Caco-2 (cell line): ENCODE data around the gene NSD1. TPM values are rescaled to one million over a fixed set of nuclear protein-coding genes. Genes with fewer than 3 reads are reported as not detected.

Experiments used
- BruUV-seq: library from RNA; stranded (reverse); fragments of 400-500 nt; replicated peaks from 2 replicates; lab custom pipeline; 2021; lab: Mats Ljungman, UMichigan
- CTCF ChIA-PET: fragments of 300-600 bp; sonication (Branson Sonifier 250); formaldehyde crosslinking; loops from one replicate; lab custom pipeline; 2022; ENCODE audit warnings: antibody characterized with exemption; lab: Charles Lee
- POLR2A ChIA-PET: fragments of 300-600 bp; sonication (Branson Sonifier 250); formaldehyde crosslinking; loops from one replicate; lab custom pipeline; 2022; ENCODE audit warnings: antibody characterized with exemption; lab: Charles Lee
- DNase-seq, 2 experiments: peaks; one replicate each; pipeline versions ENCODE4 v3.0.0 to v3.0.0-alpha.2; 2020 to 2022
- H3K27me3 ChIP-seq: replicated peaks from 2 replicates; pipeline ENCODE4 v1.6.0; 2011; ENCODE audit warnings: low read length; ENCODE audit not compliant: control insufficient read depth, insufficient read depth
- H3K36me3 ChIP-seq: 2 replicates; pipeline ENCODE4 v1.5.1; 2011; ENCODE audit warnings: low read length; ENCODE audit not compliant: control insufficient read depth, insufficient read depth
- H3K4me1 ChIP-seq: fragments of 250-450 bp; sonication (Bioruptor Pico); 2 replicates; pipeline ENCODE4 v1.5.1; 2020; ENCODE audit warnings: mild to moderate bottlenecking
- H3K4me3 ChIP-seq: 2 replicates; pipeline ENCODE4 v1.5.1; 2011; ENCODE audit warnings: low read depth, mild to moderate bottlenecking, control low read depth, low read length
- H3K9me3 ChIP-seq: fragments of 250-450 bp; sonication (Bioruptor Pico); 2 replicates; pipeline ENCODE4 v1.5.1; 2020; ENCODE audit warnings: mild to moderate bottlenecking, moderate library complexity
- H3K27ac Mint-ChIP-seq: one replicate; pipeline ENCODE4 v1.8.0; 2022; ENCODE audit warnings: mixed read lengths; ENCODE audit not compliant: unreplicated experiment
- H3K27me3 Mint-ChIP-seq: one replicate; pipeline ENCODE4 v1.8.0; 2022; ENCODE audit warnings: mixed read lengths; ENCODE audit not compliant: insufficient read depth, unreplicated experiment
- H3K36me3 Mint-ChIP-seq: one replicate; pipeline ENCODE4 v1.8.0; 2022; ENCODE audit warnings: mild to moderate bottlenecking, mixed read lengths; ENCODE audit not compliant: insufficient read depth, unreplicated experiment
- H3K4me1 Mint-ChIP-seq: one replicate; pipeline ENCODE4 v1.8.0; 2022; ENCODE audit warnings: low read depth, mixed read lengths; ENCODE audit not compliant: unreplicated experiment
- H3K4me3 Mint-ChIP-seq: one replicate; pipeline ENCODE4 v1.8.0; 2022; ENCODE audit warnings: mild to moderate bottlenecking, moderate library complexity, mixed read lengths; ENCODE audit not compliant: unreplicated experiment
- H3K9me3 Mint-ChIP-seq: one replicate; pipeline ENCODE4 v1.8.0; 2022; ENCODE audit warnings: mixed read lengths; ENCODE audit not compliant: unreplicated experiment
- intact Hi-C: fragments of 100-400 bp; cut with micrococcal nuclease; formaldehyde crosslinking; loops from one replicate; pipeline ENCODE4 v1.10.0; 2022; ENCODE audit not compliant: unreplicated experiment
- total RNA-seq: library from RNA; stranded (reverse); gene quantifications from 2 replicates; pipeline ENCODE4 v1.2.3, GENCODE V29; 2022
- TF ChIP-seq, protein P1 (sequence below), 2 experiments: fragments of 200-600 bp in 1 of 2; IDR thresholded peaks; 1 replicate in 1 of 2; 2 replicates in 1 of 2; pipeline versions ENCODE4 v1.5.1 to v1.8.0; 2011 to 2022; ENCODE audit warnings: antibody characterized with exemption in 1 of 2, control low read depth in 1 of 2, inconsistent platforms in 1 of 2, low read depth in 1 of 2, low read length in 1 of 2, mild to moderate bottlenecking in 1 of 2, moderate library complexity in 1 of 2; ENCODE audit not compliant: insufficient read depth in 1 of 2, severe bottlenecking in 1 of 2, unreplicated experiment in 1 of 2

Gene NSD1
- total RNA-seq, 1 experiment from 2014 or later: 67.4 TPM

DNA sequence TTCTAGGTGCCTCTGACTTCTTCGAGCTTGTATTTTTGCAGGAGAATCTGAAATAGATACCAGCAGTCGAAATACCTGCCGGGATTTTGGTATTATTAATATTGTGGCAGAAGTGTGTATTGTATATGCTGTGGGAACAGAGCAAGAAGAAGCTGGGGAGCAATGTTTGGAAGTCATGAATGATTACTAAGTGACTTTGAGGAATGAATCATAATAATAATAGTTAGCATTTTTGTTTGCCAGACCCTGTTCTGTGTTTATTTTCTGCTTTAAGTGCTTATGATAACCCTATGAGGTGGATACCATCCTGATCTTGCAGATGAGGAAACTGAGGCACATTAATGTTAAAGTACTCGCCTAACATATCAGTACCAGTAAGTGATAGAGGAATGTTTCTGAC, 137.5 kb downstream of the NSD1 start:
- Histone ChIP-seq H3K27me3 (no peaks in the 10 kb centered on the region), H3K4me1 (no peaks in the 10 kb centered on the region), H3K9me3 (no peaks in the 10 kb centered on the region), H3K4me3 (no peak overlapping the region), H3K36me3 (no peaks in the 10 kb centered on the region; the same call in 1 of the 2 replicates)
- Mint-ChIP-seq H3K4me1 (no peaks in the 10 kb centered on the region), H3K4me3 (no peak overlapping the region), H3K27me3 (no peaks in the 10 kb centered on the region), H3K27ac (no peak overlapping the region), H3K36me3 (peaks cover 51% of the 10 kb centered on the region), H3K9me3 (no peaks in the 10 kb centered on the region)
- DNase-seq: no peak
- TF ChIP-seq, protein P1, sequence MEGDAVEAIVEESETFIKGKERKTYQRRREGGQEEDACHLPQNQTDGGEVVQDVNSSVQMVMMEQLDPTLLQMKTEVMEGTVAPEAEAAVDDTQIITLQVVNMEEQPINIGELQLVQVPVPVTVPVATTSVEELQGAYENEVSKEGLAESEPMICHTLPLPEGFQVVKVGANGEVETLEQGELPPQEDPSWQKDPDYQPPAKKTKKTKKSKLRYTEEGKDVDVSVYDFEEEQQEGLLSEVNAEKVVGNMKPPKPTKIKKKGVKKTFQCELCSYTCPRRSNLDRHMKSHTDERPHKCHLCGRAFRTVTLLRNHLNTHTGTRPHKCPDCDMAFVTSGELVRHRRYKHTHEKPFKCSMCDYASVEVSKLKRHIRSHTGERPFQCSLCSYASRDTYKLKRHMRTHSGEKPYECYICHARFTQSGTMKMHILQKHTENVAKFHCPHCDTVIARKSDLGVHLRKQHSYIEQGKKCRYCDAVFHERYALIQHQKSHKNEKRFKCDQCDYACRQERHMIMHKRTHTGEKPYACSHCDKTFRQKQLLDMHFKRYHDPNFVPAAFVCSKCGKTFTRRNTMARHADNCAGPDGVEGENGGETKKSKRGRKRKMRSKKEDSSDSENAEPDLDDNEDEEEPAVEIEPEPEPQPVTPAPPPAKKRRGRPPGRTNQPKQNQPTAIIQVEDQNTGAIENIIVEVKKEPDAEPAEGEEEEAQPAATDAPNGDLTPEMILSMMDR (IDR thresholded peaks at IDR 0.05; ENCODE audit: insufficient read depth in 1 of 2, low read depth in 1 of 2, low read length in 1 of 2, severe bottlenecking in 1 of 2, unreplicated experiment in 1 of 2): no peak
- ChIA-PET POLR2A (no interaction called here), CTCF (no interaction called here)
- intact Hi-C loops: no loop called here
- BruUV-seq: no TSS peak

DNA sequence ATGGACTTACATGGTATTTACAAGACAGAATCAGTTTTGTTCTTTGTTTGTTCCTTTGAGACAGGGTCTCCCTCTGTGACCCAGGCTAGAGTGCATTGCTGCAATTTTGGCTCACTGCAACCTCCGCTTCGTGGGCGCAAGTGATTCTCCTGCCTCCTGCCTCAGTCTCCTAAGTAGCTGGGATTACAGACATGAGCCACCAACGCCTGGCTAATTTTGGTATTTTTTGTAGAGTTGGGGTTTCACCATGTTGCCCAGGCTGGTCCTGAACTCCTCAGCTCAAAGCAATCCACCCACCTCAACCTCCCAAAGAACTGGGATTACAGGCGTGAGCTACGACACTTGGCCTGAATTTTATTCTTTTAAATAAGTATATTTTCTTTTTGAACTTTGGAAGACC, 142.3 kb downstream of the NSD1 start:
- H3K4me1 Mint-ChIP-seq: no peaks in the 10 kb centered on the region
- H3K9me3 Mint-ChIP-seq: no peaks in the 10 kb centered on the region

DNA sequence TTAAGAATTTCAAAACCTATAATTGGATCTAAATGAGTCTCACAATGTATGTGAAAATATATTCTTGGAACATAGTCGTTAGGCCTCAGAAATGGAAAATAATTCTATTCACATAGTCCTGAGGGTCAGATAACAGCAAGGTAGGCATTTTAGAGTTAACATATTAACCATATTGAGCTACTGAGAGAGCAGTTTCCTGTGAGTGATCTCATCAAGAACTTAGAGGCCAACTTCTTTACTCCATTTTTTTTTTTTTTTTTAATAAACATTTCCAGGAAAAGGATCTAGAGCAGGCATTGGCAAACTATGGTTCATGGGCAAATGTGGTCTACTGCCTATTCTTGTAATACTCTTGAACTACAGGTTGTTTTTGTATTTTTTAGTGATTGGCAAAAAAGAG, 143.3 kb downstream of the NSD1 start:
- intact Hi-C loops: no loop called here
- Histone ChIP-seq H3K4me1 (no peaks in the 10 kb centered on the region), H3K4me3 (no peak overlapping the region), H3K27me3 (no peaks in the 10 kb centered on the region), H3K36me3 (peaks cover 3% of the 10 kb centered on the region), H3K9me3 (no peaks in the 10 kb centered on the region)
- POLR2A ChIA-PET: no interaction called here
- no peaks in the 10 kb centered on the region for H3K27me3 Mint-ChIP-seq
- BruUV-seq: no TSS peak
- no peak overlapping the region for H3K27ac Mint-ChIP-seq
- peaks cover 68% of the 10 kb centered on the region for H3K36me3 Mint-ChIP-seq
- TF ChIP-seq, protein P1 (IDR thresholded peaks at IDR 0.05; ENCODE audit: insufficient read depth in 1 of 2, low read depth in 1 of 2, low read length in 1 of 2, severe bottlenecking in 1 of 2, unreplicated experiment in 1 of 2): no peak
- CTCF ChIA-PET: interaction anchor here (0.6 kb wide), 1 partner anchor 114 kb away, joined by 3 read pairs; no protein-coding TSS in a partner anchor
- DNase-seq: no peak
- no peak overlapping the region for H3K4me3 Mint-ChIP-seq
- no peaks in the 10 kb centered on the region for H3K9me3 Mint-ChIP-seq
- H3K4me1 Mint-ChIP-seq: no peaks in the 10 kb centered on the region

More for the DNA sequence above, 142.3 kb downstream of the NSD1 start:
- H3K27me3 Mint-ChIP-seq: no peaks in the 10 kb centered on the region
- peaks cover 62% of the 10 kb centered on the region for H3K36me3 Mint-ChIP-seq
- H3K36me3 ChIP-seq: peaks cover 3% of the 10 kb centered on the region
- H3K4me3 ChIP-seq: no peak overlapping the region
- no peaks in the 10 kb centered on the region for H3K4me1 ChIP-seq
- CTCF ChIA-PET: interaction anchor here (0.7 kb wide), 1 partner anchor 115 kb away, joined by 3 read pairs; no protein-coding TSS in a partner anchor
- no TSS peak for BruUV-seq
- no peak overlapping the region for H3K27ac Mint-ChIP-seq
- POLR2A ChIA-PET: no interaction called here
- H3K27me3 ChIP-seq: no peaks in the 10 kb centered on the region
- TF ChIP-seq, protein P1 (IDR thresholded peaks at IDR 0.05; ENCODE audit: insufficient read depth in 1 of 2, low read depth in 1 of 2, low read length in 1 of 2, severe bottlenecking in 1 of 2, unreplicated experiment in 1 of 2): no peak
- H3K9me3 ChIP-seq: no peaks in the 10 kb centered on the region
- intact Hi-C loops: no loop called here
- DNase-seq: no peak
- H3K4me3 Mint-ChIP-seq: no peak overlapping the region
